Stimulated activated CD4-positive, alpha-beta T cell treated with anti-CD3 and anti-CD28 coated beads, Interleukin-1b, Interleukin-23, amount 100 ng/mL, for 24 hours (primary cell): ENCODE data around the gene NADSYN1.
"Not testable (repeated sequence)": the region's sequence is repeated elsewhere in the genome, so short reads cannot be mapped to it uniquely, and the experiment has no call there.

Source experiments
- DNase-seq, 4 experiments: peaks; one replicate each; pipeline ENCODE4 v3.0.0-alpha.2; 2020; ENCODE audit warnings: low read depth in 4 of 4, low spot score in 1 of 4

Gene NADSYN1

DNA sequence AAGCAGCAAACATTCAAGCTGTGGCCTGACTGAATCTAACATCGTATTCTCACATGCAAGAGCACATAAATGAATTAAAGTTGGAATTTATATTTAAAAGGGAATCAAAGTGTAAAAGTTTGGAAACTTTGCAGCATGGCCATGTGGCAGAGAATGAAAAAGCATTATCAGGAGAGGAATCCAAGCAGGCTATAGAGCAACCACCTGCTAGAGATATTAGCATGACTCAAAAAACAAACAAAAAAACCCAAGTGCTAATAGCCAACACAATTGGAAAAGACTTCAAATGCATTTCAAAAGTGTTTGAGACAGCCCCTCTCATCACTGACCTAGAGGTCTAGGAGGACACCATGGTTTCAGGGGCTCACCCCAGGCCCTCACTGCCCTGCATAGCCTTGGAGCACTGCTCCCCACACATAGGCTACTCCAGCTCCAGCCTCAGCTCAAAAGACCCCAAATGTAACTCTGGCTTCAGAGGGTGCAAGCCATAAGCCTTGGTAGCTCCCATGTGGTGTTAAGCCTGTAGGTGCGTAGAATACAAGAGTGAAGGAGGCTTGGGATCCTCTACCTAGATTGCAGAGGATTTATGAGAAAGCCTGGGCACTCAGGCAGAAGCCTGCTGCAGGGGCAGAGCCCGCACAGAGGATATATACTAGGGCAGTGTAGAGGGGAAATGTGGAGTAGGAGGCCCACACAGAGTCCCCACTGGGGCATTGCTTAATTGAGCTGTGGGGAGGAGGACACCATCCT lies 72.4 kb downstream of the NADSYN1 start:
- no peak for DNase-seq

DNA sequence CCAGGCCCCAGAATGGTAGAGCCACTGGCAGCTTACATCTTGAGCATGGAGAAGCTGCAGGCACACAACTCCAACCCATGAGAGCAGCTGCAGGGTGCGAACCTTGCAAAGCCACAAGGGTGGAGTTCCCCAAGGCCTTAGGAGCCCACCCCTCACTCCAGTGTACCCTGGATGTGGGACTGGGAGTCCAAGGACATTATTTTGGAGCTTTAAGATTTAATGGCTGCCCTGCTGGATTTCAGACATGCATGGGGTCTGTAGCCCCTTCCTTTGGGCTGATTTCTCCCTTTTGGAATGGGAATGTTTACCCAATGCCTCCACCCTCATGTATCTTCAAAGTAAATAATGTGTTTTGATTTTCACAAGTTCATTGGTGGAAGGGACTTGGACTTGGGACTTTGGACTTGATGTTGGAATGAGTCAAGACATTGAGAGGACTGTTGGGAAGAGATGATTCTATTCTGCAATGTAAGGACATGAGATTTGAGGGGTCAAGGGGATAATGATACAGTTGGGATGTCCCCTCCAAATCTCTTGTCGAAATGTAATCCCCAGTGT lies 73.0 kb downstream of the NADSYN1 start:
- no peak for DNase-seq

DNA sequence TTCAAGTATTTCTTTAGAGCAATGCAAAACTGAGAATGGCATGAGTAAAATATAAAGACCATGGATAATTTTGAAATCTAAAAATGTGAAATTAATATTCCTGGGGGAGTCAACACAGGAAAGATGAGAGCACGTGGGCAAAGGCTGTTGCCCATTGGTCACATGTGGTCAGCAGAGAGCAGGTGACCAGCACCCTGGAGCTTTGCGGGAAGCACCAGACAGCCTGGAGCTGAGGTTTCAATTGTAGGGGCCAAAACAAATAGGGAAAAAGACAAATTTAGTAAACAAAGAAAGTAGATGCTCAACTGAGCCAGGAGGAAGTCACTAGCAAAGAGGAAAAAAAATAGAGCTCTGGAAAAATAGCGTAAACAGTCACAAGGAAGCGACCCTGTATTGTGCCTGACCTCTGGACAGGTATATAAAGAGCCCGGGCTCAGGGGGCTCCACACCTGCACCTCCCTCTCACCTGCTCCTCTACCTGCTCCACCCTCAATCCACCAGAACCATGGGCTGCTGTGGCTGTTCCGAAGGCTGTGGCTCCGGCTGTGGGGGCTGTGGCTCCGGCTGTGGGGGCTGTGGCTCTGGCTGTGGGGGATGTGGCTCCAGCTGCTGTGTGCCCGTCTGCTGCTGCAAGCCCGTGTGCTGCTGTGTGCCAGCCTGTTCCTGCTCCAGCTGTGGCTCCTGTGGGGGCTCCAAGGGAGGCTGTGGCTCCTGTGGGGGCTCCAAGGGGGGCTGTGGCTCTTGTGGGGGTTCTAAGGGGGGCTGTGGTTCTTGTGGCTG lies 74.0 kb downstream of the NADSYN1 start, which contains the start of gene KRTAP5-7:
Gene KRTAP5-7 (plus strand): TSS at position 472 of the 780 bp plus-strand sequence. CDS start 34 bp downstream, at position 506.
- not testable (repeated sequence) for DNase-seq

DNA sequence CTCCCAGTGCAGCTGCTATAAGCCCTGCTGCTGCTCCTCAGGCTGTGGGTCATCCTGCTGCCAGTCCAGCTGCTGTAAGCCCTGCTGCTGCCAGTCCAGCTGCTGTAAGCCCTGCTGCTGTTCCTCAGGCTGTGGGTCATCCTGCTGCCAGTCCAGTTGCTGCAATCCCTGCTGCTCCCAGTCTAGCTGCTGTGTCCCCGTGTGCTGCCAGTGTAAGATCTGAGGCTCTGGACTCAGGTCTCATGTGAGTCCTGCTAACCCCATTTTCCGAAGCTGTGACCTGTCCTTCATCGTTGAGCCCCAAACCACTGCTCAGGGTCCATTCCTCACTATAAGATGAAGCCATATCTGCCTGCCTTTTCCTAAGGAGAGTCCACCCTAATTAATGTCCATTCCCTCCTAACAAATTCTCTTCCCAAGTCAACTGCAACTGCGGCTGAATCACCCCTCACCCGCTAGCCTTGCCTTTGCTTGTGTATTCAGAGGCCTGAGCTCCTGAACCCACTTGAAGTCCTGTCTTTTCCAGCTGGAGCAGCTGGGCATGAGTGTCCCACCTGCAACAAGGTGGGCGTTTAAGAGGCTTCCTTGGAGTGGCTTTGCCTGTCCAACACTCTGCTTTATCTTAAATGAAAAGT lies 74.7 kb downstream of the NADSYN1 start:
- DNase-seq: no peak

DNA sequence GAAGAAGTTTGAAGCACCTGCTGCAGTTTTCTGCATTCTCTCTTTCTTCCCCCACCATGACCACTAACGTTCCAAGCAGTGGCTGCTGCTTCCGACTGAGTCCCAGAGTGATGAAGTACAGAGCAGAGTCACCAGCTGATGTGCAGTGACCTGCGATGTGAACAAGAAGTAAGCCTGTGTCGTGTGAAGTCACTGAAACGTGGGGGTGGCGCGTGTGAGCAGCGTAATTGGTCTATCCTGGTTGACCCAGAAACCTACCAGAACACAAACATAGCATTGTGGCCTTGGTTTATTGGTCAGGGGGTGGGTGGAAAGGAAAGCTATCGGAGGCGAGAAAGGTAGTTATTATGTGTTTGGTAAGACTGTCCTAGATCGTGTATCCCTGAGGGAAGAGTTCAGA lies 77.6 kb downstream of the NADSYN1 start:
- no peak for DNase-seq

DNA sequence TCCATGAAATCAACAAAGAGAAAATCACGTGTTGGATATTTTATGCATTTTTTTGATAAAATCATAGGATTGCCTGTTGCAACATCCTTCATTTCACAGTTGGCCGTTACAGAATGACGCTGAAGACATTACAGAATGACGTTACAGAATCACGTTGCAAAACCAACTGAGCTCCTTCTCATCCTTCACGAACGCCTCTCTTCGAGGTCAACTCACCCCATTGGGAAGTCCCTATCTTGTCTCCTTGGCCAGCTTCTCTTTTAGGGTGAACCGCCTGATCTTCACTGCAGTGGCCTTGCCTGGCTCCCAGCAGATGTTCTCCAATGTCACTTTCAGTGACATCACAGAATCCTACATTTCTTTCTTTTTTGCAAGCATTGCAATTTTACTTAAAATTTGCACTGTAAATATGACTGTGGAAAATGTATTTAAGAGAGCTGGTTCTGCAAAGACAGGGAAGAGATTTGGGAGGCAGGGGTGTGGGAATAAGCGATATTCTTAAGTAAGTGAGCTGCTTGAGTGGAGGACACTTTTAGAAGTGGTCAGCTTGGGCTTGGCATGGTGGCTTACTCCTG lies 79.1 kb downstream of the NADSYN1 start:
- DNase-seq: no peak

DNA sequence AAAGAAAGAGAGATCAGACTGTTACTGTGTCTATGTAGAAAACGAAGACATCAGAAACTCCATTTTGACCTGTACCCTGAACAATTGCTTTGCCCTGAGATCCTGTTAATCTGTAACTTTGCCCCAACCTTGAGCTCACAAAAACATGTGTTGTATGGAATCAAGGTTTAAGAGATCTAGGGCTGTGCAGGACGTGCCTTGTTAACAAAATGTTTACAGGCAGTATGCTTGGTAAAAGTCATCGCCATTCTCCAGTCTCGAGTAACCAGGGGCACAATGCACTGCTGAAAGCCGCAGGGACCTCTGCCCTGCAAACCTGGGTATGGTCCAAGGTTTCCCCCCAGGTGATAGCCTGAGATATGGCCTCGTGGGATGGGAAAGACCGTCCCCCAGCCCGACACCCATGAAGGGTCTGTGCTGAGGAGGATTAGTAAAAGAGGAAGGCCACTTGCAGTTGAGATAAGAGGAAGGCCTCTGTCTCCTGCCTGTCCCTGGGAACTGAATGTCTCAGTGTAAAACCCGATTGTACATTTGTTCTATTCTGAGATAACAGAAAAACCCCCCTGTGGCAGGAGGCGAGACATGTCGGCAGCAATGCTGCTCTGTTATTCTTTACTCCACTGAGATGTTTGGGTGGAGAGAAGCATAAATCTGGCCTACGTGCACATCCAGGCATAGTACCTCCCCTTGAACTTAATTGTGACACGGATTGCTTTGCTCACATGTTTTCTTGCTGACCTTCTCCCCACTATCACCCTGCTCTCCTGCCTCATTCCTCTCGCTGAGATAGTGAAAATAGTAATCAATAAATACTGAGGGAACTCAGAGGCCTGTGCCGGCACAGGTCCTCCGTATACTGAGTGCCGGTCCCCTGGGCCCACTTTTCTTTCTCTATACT lies 82.0 kb downstream of the NADSYN1 start:
- DNase-seq: not testable (repeated sequence)

DNA sequence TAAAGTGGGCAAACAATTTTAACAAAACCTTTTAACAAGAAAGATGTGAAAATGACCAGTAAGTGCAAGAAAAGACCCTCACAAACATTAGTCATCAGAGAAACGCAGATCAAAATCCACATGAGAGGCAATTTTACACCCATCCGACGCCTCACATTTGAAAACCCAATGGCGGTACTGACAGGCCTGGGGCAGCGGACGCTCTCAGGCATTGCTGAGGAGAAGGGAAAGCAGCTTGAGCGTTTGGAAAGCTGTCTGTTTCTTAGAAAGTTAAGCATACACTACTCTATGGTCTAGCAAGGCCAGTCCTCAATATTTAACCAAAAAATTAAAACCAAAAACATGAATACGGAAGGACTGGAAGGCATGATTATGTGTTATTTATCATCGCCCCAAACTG lies 82.8 kb downstream of the NADSYN1 start:
- DNase-seq: no peak

DNA sequence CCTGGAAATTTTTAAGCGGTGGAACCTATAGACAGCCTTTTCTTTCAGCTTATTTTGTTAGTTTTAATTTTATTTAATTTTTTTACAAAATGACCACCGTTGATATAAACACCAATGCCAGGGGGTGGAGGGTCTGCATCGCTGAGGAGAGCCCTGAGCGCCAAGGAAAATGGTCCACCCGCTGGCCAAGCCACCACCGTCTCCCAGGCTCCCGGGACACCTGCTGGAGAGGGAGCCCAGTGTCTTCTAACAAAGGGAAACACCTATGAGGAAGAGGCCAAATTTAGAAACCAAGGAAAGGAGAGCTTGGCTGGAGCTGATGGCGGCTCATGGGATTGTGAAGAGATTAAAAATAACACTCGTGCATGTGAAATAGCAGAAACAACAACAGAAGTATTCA lies 84.5 kb downstream of the NADSYN1 start:
- no peak for DNase-seq

DNA sequence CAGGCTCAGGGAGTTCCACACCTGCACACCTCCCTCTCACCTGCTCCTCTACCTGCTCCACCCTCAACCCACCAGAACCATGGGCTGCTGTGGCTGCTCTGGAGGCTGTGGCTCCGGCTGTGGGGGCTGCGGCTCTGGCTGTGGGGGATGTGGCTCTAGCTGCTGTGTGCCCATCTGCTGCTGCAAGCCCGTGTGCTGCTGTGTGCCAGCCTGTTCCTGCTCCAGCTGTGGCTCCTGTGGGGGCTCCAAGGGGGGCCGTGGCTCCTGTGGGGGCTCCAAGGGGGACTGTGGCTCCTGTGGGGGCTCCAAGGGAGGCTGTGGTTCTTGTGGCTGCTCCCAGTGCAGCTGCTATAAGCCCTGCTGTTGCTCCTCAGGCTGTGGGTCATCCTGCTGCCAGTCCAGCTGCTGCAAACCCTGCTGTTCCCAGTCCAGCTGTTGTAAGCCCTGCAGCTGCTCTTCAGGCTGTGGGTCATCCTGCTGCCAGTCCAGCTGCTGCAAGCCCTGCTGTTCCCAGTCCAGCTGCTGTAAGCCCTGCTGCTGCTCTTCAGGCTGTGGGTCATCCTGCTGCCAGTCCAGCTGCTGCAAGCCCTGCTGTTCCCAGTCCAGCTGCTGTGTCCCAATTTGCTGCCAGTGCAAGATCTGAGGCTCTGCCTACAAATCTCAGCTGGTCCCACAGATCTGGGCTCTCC lies 85.1 kb downstream of the NADSYN1 start, which contains the start of gene KRTAP5-8:
Gene KRTAP5-8 (plus strand): TSS at position 49 of the 689 bp plus-strand sequence. CDS start 31 bp downstream, at position 80.
- not testable (repeated sequence) for DNase-seq

DNA sequence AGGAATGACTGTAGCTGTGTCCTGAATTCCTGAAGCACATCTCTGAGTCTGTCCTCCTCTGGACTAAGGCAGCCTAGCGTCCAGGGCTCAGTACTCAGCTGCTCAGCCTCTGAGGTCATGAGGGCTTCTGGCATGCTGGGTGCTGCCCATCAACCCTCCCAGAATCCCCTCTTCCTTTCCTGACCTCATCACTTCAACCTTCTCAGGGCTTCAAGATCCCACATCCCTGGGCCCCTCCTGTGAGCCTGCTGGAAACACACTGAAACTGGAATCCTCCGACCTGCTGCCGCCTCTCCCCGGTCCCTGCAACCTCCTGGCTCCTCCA lies 85.6 kb downstream of the NADSYN1 start:
- DNase-seq: no peak

DNA sequence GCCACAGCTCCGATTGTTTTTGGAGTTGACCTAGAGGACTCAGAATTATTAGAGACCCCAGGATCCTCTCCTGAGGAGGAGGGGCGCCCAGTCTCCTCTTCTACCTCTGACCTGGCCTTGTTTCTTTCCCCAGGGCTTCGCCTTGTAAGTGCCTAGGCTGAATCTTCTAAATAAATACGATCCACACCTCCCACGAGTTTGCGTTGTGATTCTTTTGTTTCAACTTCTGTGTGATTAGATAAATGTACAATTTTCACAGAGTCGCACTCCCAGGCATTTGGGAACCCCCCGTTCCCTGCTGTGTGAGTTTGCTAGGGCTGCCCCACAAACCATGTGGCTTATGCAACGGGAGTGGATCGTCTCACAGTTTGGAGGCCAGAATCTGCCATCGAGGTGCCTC lies 86.0 kb downstream of the NADSYN1 start:
- no peak for DNase-seq

DNA sequence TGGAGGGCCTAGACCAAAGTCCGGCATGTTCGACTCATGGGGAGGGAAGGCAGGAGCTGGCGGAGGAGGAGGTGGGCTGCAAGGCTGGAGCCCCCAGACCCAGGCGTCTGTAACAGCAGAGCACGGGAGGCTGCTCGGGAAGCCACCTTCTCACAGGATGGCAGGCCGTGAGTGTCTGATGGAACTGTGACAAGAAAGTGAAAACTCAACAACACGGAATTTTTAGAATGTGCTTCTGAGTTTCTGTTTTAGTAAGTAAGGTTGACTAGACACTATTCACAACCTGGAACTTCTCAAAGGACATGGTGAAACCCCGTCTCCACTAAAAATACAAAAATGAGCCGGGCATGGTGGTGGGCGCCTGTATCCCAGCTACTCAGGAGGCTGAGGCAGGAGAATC lies 87.0 kb downstream of the NADSYN1 start:
- DNase-seq: not testable (repeated sequence)

DNA sequence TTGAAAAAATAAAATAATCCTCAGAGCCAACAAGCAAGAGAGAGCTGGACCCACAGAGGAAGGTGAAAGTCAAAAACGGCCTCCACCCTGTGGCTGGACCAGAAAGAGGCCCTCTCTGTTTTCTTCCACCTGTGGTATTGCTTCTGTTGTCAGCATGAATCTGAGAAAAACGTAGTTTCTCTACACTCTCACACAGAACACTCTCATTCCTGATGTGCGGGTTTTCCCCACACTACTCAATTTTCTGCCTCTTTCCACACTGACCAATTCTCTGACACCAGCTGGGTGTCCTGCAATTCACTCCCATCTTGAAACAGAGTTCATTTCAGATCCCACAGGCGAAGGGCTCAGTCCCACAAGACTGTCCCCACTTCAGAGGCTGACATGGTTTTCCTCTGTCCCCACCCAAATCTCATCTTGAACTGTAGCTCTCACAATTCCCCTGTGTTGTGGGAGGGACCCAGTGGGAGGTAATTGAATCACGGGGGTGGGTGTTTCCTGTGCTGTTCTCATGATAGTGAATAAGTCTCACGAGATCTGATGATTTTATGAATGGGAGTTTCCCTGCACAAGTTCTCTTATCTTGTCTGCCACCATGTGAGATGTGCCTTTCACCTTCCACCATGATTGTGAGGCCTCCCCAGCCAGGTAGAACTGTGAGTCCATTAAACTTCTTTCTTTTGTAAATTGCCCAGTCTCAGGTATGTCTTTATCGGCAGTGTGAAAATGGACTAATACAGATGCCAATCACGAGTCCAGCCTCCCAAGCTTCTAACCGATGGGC lies 87.7 kb downstream of the NADSYN1 start:
- DNase-seq: not testable (repeated sequence)

DNA sequence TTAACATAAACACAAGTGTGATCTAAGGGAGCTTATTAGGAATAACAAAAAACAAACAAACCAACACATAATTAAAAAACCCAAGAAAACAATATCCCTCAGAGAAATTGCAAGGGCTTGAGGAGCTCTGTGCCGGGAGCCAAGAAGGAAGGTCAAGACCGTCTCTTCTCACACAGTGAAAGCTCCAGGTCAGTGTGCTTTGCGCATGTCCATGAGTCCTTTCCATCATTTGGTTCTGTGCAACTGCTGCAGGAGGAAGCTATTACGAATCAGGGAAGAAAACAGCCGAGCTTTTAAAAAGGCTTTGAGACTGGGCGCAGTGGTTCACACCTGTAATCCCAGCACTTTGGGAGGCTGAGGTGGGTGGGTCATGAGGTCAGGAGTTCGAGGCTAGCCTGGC lies 89.4 kb downstream of the NADSYN1 start:
- DNase-seq: no peak

DNA sequence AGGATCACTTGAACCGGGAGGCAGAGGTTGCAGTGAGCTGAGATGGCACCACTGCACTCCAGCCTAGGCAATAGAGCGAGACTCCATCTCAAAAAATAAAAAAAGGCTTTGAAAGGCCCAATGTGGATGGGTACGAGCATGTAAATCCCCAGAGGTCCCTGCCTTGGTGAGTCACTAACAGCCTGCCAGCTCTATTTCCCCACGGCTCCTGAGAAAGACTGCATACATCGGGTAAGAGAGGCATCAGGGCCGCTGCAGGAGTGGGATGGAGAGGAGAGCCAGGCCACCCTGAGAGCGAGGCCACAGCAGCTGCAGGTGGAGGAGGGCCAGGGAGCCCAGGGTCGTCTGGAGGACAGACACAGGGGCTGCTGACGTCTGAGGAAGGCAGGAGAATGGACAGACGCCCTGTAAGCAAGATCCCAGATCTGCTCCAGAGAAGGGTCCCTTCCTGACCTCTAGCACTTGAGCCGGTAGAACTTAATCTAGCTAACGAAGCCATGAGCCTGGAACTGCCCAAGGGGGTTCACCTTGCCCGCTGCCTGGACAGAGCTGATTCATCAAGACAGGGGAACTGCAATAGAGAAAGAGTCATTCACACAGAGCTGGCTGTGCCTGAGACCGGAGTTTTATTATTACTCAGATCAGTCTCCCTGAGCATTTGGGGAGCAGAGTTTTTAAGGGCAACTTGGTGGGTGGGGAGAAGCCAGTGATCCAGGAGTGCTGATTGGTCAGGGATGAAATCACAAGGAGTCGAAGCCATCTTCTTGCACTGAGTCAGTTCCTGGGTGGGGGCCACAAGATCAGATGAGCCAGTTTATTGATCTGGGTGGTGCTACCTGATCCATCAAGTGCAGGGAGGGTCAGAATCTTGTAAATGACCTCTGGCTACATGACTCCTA lies 90.1 kb downstream of the NADSYN1 start:
- DNase-seq: no peak

DNA sequence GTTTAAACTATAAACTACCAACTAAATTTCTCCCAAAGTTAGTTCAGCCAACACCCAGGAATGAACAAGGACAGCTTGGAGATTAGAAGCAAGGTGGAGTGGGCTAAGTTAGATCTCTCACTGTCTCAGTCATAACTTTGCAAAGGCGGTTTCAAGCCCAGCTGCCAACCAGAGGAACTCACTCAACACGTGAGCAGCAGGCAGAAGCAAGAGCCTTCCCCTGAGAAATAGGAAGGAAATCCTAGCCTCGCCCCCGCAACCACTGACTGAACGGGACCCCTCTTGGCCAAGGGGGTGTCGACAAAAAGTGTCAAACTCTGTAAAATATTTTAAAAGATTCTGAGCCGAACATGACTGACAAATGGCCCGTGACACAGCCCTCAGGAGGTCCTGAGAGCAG lies 90.9 kb downstream of the NADSYN1 start:
- DNase-seq: no peak
